ENCODE results near the gene RBMS3.

The RBMS3 gene

DNA sequence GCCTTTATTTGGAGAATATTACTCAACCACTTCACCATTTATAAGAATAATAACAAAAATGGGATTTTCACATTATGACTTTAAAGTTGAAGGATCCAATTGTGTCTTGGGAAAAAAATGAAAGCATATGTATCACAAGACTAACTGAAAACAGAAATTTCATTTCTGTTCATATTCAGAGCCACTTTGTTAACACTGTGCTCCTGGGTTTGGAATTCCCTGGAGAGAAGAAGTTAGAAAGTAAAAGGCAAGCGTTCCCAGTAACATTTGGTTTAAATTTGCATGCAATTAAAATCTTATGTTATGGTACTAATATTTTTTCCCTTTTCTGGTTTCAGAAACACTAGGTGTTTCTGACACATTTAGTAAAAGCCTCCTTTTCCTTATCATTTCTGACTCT is 230.8 kb downstream of the RBMS3 start:
- TF ChIP-seq, protein P1, sequence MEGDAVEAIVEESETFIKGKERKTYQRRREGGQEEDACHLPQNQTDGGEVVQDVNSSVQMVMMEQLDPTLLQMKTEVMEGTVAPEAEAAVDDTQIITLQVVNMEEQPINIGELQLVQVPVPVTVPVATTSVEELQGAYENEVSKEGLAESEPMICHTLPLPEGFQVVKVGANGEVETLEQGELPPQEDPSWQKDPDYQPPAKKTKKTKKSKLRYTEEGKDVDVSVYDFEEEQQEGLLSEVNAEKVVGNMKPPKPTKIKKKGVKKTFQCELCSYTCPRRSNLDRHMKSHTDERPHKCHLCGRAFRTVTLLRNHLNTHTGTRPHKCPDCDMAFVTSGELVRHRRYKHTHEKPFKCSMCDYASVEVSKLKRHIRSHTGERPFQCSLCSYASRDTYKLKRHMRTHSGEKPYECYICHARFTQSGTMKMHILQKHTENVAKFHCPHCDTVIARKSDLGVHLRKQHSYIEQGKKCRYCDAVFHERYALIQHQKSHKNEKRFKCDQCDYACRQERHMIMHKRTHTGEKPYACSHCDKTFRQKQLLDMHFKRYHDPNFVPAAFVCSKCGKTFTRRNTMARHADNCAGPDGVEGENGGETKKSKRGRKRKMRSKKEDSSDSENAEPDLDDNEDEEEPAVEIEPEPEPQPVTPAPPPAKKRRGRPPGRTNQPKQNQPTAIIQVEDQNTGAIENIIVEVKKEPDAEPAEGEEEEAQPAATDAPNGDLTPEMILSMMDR (IDR thresholded peaks at IDR 0.05) = no peak

DNA sequence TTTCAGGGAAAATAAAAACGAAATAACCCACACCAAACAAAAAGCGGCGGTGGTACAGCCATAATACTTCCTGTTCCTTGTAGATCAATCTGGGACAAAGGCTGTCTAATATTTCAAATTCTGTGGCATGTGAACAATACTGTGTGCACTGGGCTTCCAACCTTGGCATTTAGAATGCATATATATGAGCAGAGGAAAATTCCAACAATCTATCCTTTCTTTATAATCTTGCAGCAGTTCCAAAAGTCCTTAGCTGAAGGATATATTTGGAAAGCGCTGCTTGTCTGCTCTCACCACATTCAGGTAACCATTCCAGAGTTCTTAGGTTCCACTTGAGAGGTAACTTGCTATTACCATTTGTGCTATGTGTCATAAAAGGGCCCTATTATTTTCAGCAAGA is 231.8 kb downstream of the RBMS3 start:
- TF ChIP-seq, protein P1 (IDR thresholded peaks at IDR 0.05) = no peak
- Histone ChIP-seq H3K27ac (peak overlapping the region in 1 of 2 donors; percentile 27), H3K4me3 (peak overlapping the region; percentile 54)
- DNase-seq (ENCODE audit: low spot score) = no peak

More for the DNA sequence above, 230.8 kb downstream of the RBMS3 start:
- no peak overlapping the region for H3K4me3 ChIP-seq
- H3K27ac ChIP-seq = no peak overlapping the region
- no peak for DNase-seq (ENCODE audit: low spot score)

DNA sequence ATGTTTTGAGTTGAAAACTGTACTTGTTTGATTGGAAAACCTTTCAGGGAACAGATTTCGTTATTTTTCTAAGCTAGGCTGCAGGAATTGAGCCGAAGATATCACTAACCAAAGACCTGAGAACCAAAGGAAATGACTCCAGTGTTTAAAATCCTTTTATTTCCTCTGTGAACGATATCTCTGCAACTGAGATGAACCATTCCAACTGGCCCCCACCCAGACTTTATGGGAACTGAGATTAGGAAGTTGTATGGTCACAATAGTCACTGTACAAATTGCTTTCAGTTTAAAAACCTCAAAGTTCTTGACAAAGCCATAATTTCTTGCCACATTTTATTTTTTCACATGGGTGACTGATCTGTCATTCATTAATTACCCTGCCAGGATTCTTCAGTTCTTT is 232.4 kb downstream of the RBMS3 start:
- Histone ChIP-seq H3K4me3 (peak overlapping the region; percentile 54), H3K27ac (peak overlapping the region in 1 of 2 donors; percentile 27)
- no peak for DNase-seq (ENCODE audit: low spot score)
- TF ChIP-seq, protein P1 (IDR thresholded peaks at IDR 0.05) = no peak

- TF ChIP-seq, protein P1 (IDR thresholded peaks at IDR 0.05) = no peak
- H3K27ac ChIP-seq = peak overlapping the region in 1 of 2 donors; percentile 48
- DNase-seq (ENCODE audit: low spot score) = no peak
- peak overlapping the region; percentile 54 for H3K4me3 ChIP-seq
Observed at GRCh38 chr3:29514170-29514569, 233.3 kb downstream of the RBMS3 start.

DNA sequence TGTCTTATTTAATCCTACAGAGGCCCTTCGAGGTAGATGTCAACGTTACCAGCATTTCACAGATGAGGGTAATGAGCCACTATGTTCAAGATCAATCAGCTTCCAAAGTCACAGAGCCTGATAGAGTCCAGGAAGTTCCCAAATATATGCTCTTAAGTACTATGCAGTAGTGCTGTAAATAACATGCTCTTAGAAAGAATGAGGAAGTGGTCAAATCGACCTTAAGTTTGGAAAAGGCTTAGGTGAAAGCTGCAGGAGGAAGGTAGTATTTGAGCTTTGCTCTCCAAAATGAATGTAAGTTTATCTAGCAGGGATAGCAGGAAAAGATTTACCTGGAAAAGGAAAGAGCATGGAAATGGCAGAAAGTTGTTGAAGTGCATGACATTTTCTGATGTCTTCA is 234.0 kb downstream of the RBMS3 start:
- TF ChIP-seq, protein P1 (IDR thresholded peaks at IDR 0.05) = no peak
- H3K27ac ChIP-seq = no peak overlapping the region
- DNase-seq (ENCODE audit: low spot score) = no peak
- no peak overlapping the region for H3K4me3 ChIP-seq

DNA sequence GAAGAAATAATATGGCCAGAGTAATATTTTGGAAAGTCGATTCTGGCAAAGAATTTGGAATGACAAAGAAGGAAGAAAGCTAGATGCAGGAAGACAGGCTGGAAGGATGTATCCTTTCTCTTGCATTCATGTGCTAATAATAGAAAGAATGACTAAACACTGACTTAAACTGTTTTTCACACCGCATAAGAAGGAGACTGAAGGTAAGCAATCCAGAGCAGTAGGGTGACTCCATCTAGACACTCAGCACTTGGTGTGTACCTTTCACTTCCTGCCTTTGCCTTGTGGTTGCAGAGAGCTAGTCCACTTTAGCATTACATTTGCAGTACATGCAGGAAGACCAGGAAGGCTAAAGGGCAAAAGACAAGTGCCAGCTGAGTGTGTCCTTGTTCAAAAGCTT is 234.6 kb downstream of the RBMS3 start:
- TF ChIP-seq, protein P1 (IDR thresholded peaks at IDR 0.05) = no peak
- H3K4me3 ChIP-seq = no peak overlapping the region
- DNase-seq (ENCODE audit: low spot score) = no peak
- no peak overlapping the region for H3K27ac ChIP-seq

- H3K4me3 ChIP-seq = no peak overlapping the region
- no peak overlapping the region for H3K27ac ChIP-seq
- DNase-seq (ENCODE audit: low spot score) = no peak
- TF ChIP-seq, protein P1 (IDR thresholded peaks at IDR 0.05) = no peak
Observed at GRCh38 chr3:29516164-29516563, 235.3 kb downstream of the RBMS3 start.

Measured in coronary artery (tissue), 2 donors.